CD4-positive, alpha-beta T cell treated with Interleukin-15 for 1 hour (primary cell): ENCODE results near the gene ATP5PF.
A peak's percentile ranks its signal among the peaks of the same experiment; 100 is the strongest.
"Not testable (repeated sequence)": the region's sequence is repeated elsewhere in the genome, so short reads cannot be mapped to it uniquely, and the experiment has no call there.

Experiments
- DNase-seq: peaks from one replicate; pipeline ENCODE4 v3.0.0-alpha.2; 2020

Gene ATP5PF

GRCh38 chr21:25734904-25735645 lies at the start of gene ATP5PF, which contains the start of gene GABPA:
Gene ATP5PF, minus strand, starts transcription at chr21:25734904. Its CDS starts 5,110 bp downstream, at chr21:25729794.
Gene GABPA, plus strand, starts transcription at chr21:25734972. Its CDS starts 6,627 bp downstream, at chr21:25741599.
- DNase-seq, result peak; percentile 98

- not testable (repeated sequence) for DNase-seq
Observed at GRCh38 chr21:25778126-25778875, 43.6 kb upstream of the ATP5PF start.

- no peak for DNase-seq
Observed at GRCh38 chr21:25776440-25776839, 41.7 kb upstream of the ATP5PF start.

- no peak for DNase-seq
Observed at GRCh38 chr21:25772686-25773085, 38.0 kb upstream of the ATP5PF start.

DNA sequence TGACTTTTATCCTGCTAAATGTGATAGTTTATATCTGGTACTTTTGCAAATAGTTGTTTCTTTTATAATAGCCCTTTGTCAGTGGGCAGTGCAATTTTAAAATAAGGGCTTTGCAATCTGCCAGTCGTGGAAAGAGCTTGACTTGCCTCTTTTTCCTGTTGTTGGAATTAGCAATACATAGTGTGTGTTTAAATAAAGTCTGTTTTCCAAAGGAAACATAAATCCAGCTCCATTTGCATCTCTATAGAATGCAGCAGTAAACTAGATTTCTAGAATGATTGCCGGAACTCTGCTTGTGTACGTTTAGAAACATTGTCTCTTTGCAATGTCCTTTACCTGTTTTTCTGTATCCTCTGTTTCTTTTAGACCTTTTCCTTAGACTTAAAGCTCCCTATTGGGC lies 33.2 kb upstream of the ATP5PF start:
- DNase-seq, result no peak

DNA sequence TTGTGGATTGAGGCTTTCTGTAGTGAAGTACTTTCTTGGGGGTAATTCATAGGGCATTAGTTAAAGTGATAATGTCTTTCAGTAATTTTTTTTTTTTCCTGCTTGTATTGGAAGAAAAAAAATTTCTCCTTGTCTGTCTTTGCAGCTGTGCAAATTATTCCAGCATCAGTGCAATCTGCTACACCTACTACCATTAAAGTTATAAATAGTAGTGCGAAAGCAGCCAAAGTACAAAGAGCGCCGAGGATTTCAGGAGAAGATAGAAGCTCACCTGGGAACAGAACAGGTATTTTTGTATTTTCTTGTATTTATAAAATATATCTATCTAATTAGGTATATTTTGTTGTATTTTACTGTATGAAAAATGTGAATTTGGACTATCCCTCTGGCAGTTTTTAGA lies 29.4 kb upstream of the ATP5PF start:
- DNase-seq, result no peak

GRCh38 chr21:25760677-25761076 lies 26.0 kb upstream of the ATP5PF start:
- no peak for DNase-seq

GRCh38 chr21:25760061-25760460 lies 25.4 kb upstream of the ATP5PF start:
- no peak for DNase-seq

GRCh38 chr21:25759573-25759972 lies 24.9 kb upstream of the ATP5PF start:
- no peak for DNase-seq

- no peak for DNase-seq
Observed at GRCh38 chr21:25757531-25757930, 22.8 kb upstream of the ATP5PF start.

- no peak for DNase-seq
Observed at GRCh38 chr21:25756190-25756932, 21.7 kb upstream of the ATP5PF start.

GRCh38 chr21:25752416-25752815 lies 17.7 kb upstream of the ATP5PF start:
- no peak for DNase-seq

DNA sequence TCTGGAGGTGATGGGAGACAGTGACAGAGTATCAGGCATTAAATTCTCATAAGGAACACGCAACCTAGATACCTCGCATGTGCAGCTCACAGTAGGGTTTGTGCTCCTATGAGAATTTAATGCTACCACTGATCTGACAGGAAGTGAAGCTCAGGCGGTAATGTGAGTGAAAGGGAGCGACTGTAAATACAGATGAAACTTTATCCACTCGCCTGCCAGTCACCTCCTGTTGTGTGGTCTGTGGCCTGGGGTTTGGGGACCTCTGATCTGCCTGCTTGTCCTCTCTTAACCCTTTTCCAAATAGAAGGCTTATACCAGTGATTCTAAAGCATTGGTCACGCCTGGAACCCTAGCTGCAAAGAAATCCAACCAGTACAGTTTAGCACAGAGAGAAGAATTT lies 15.4 kb upstream of the ATP5PF start:
- no peak for DNase-seq

DNA sequence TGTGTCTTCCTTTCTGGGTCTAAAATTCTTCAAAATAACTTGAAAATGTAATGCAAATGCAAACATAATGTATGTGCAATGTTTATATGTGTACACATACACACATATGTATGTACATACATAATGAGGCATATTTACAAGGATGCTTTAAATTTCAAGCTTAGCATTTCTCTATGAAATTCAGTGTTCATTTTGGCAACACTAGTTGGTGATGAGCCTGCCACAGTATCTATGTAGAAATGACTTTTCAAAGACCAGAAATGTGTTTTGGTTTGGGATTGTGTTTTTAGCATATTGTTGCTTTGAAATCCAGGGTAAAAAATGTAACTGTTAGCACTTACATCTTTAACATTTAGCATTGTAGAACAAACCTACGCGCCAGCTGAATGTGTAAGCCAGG lies 10.2 kb upstream of the ATP5PF start:
- DNase-seq, result no peak

- no peak for DNase-seq
Observed at GRCh38 chr21:25742900-25743299, 8.2 kb upstream of the ATP5PF start.

DNA sequence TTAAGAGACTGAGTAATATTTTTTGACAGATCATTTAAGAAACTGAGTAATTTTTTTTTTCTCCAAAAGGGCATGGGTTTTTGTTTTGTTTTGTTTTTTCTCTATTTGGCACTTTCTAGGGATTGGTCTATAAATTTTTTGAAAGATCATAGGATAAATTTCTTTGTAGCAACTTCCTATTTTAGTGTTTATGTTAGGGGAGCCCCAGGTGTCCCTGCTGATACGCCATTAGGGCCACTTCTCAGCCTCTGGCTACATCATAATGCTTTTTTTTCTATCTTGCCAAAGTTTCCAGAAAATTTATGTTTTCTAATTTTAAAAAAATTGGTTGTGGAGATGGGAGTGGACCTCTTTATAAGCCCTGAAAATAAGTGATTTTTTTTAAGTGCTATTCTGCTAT lies 2.7 kb upstream of the ATP5PF start:
- no peak for DNase-seq

DNA sequence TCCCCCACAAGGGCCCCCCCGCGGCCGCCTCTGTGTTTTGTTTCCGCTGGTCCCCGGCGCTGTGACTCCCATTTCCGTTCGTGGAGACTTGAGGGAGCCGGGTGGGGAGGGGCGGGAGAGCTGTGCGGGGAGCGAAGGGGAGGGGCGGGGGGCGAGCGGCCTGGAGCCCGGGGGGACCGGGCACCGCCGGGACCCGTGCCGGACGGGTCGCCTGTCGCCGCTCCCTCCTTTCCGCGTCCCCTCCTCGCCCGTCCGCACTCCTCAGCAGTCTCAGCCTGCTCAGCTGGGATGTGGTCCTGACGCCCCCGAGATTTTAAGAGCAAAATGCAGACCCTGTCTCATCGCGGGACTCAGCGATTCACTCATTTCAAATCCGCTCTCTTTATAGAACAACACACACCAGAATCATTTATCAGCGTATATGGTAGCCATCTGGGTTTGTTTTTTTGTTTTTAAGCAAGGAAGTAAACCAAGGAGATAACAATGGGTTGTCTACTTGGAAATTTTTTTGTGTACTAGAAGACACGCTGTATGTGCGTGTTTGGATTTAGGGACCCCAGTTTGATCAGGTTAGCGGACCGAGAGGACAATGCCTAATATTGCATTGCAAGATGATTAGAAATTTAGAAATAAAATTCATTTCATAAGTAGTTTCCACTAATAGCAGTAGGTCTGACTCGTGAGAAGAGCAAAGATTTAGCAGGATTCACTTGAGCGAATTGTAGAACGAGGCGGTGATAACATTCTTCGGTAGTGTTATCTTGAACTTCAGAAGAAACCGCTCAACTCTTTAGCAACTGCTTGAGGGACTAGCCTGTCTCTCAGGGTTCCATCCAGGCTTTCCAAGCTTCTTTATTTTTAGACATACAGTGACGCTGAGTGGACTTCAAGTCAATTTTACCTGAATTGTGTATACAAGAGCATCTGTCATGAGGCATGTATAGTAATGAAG lies 1.2 kb upstream of the ATP5PF start:
- peak; percentile 71 for DNase-seq

GRCh38 chr21:25734654-25734903 lies 125 bp downstream of the ATP5PF start:
- DNase-seq, result no peak

DNA sequence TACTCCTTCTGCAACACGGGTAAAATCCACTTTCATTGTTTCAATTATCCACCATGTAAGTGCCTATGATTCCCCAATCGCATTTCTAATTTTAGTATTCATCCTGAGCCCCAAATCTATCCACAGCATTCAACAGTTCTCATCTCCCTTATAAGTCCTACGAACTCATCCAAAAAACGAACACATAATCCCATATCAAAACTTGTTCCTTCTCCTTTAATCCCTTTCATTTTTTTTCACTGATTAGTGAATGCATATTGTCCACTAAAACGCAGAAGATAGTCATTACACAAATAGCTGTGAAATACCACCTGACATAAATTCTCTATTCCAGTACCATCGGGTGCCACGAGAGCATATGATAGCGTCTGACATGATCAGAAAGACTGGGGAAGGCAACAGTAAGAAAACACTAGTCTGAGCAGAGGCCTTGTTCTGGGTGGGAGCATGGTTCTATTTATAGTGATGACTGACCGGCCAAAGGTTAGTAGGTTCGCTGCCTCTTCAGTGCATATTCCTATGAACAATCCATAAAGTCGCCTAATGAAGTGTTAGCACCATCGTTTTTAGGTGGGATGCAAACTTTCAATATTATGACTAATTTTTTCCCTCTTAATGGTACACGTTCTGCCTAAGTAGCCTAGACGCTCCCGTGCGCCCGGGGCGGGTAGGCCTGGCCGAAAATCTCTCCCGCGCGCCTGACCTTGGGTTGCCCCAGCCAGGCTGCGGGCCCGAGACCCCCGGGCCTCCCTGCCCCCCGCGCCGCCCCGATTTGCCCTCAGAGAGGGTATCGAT lies 648 bp downstream of the ATP5PF start:
- no peak for DNase-seq

DNA sequence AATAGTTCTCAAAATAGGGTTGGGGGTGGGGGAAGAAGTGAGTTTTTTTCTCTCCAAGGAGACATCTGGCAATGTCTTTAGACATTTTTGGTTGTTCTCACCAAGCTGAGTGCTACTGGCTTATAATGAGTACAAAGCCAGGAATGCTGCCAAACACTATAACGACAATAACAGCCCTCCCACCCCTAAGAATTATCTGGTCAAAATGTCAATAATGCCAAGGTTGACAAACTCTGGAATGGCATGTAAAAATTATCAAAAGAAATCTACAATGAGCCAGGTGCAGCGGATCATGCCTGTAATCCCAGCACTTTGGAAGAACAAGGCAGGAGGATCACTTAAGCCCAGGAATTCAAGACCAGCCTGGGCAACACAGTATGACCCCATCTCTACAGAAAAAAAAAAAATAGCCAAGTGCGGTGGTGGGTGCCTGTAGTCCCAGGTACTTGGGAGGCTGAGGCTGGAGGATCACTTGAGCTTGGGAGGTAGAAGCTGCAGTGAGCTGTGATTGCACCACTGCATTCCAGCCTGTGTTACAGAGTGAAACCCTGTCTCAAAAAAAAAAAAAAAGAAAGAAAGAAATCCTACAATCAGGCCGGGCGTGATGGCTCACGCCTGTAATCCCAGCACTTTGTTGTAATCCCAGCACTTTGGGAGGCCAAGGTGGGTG lies 2.5 kb downstream of the ATP5PF start:
- DNase-seq, result no peak

- no peak for DNase-seq
Observed at GRCh38 chr21:25722631-25723030, 12.1 kb downstream of the ATP5PF start.
